Naive thymus-derived CD4-positive, alpha-beta T cell (primary cell): ENCODE data around the gene PEX14. TPM values are rescaled to one million over a fixed set of nuclear protein-coding genes. Genes with fewer than 3 reads are reported as not detected.

ENCODE experiments used
- ATAC-seq: fragments of 150-1000 bp; cut with Tn5 transposase; 2 replicates; pipeline ENCODE4 v1.10.0; 2021; ENCODE audit warnings: mild to moderate bottlenecking, moderate library complexity
- CTCF ChIA-PET: fragments of 350-600 bp; sonication (Branson Sonifier 250); formaldehyde crosslinking; loops from one replicate; lab custom pipeline; 2021; ENCODE audit warnings: antibody characterized with exemption; lab: Charles Lee
- POLR2A ChIA-PET: fragments of 350-600 bp; sonication (Branson Sonifier 250); formaldehyde crosslinking; loops from one replicate; lab custom pipeline; 2021; ENCODE audit warnings: antibody characterized with exemption, inconsistent platforms; lab: Charles Lee
- DNase-seq, 9 donors: peaks; one replicate each; pipeline versions ENCODE4 v3.0.0 to v3.0.0-alpha.2; 2020 to 2022; ENCODE audit warnings: mixed read lengths in 1 of 9
- H3K27ac ChIP-seq: one replicate; pipeline ENCODE4 v1.7.0; 2013; ENCODE audit warnings: mild to moderate bottlenecking, low read depth, low read length, moderate library complexity
- H3K27me3 ChIP-seq, 2 donors: one replicate each; pipeline ENCODE4 v1.7.0; 2013; ENCODE audit warnings: low read length in 2 of 2, mild to moderate bottlenecking in 2 of 2, moderate library complexity in 2 of 2; ENCODE audit not compliant: control insufficient read depth in 2 of 2, insufficient read depth in 2 of 2
- H3K36me3 ChIP-seq, 3 experiments: 1 replicate in 2 of 3; 2 replicates in 1 of 3; pipeline ENCODE4 v1.7.0; 2013; ENCODE audit warnings: low read length in 3 of 3, mild to moderate bottlenecking in 3 of 3, moderate library complexity in 1 of 3; ENCODE audit not compliant: insufficient read depth in 3 of 3, control insufficient read depth in 2 of 3
- H3K4me1 ChIP-seq, 2 donors: one replicate each; pipeline ENCODE4 v1.7.0; 2013; ENCODE audit warnings: low read length in 2 of 2, mild to moderate bottlenecking in 2 of 2, moderate library complexity in 1 of 2; ENCODE audit not compliant: control insufficient read depth in 2 of 2, insufficient read depth in 2 of 2
- H3K4me3 ChIP-seq: 2 replicates; pipeline ENCODE4 v1.7.0; 2013; ENCODE audit warnings: mild to moderate bottlenecking, low read length
- H3K9me3 ChIP-seq, 3 experiments: 1 replicate in 2 of 3; 2 replicates in 1 of 3; pipeline ENCODE4 v1.7.0; 2013; ENCODE audit warnings: low read length in 3 of 3; ENCODE audit not compliant: control insufficient read depth in 2 of 3
- H3K27ac Mint-ChIP-seq, 9 donors: one replicate each; pipeline ENCODE4 v1.8.0; 2020 to 2022; ENCODE audit warnings: mixed read lengths in 9 of 9, mild to moderate bottlenecking in 8 of 9, moderate library complexity in 5 of 9, inconsistent platforms in 2 of 9
- H3K27me3 Mint-ChIP-seq, 5 donors: one replicate each; pipeline ENCODE4 v1.8.0; 2021 to 2022; ENCODE audit warnings: mixed read lengths in 5 of 5, mild to moderate bottlenecking in 1 of 5
- H3K36me3 Mint-ChIP-seq, 5 donors: one replicate each; pipeline ENCODE4 v1.8.0; 2020 to 2022; ENCODE audit warnings: mixed read lengths in 5 of 5, mild to moderate bottlenecking in 3 of 5, inconsistent platforms in 1 of 5
- H3K4me1 Mint-ChIP-seq, 7 donors: one replicate each; pipeline ENCODE4 v1.8.0; 2020 to 2022; ENCODE audit warnings: mixed read lengths in 7 of 7, mild to moderate bottlenecking in 3 of 7, inconsistent platforms in 1 of 7
- H3K4me3 Mint-ChIP-seq, 10 donors: one replicate each; pipeline ENCODE4 v1.8.0; 2020 to 2022; ENCODE audit warnings: mild to moderate bottlenecking in 10 of 10, mixed read lengths in 10 of 10, moderate library complexity in 6 of 10, inconsistent platforms in 2 of 10
- H3K9me3 Mint-ChIP-seq, 11 donors: one replicate each; pipeline ENCODE4 v1.8.0; 2020 to 2022; ENCODE audit warnings: mixed read lengths in 11 of 11, mild to moderate bottlenecking in 4 of 11, inconsistent platforms in 1 of 11, moderate library complexity in 1 of 11
- intact Hi-C, 2 donors: fragments of 100-400 bp; cut with micrococcal nuclease; formaldehyde crosslinking; loops; one replicate each; pipeline ENCODE4 v1.15.1; 2023
- polyA plus RNA-seq, 2 donors: library from polyadenylated mRNA; unstranded; fragments of 300-500 nt; fragmentation: Illumina TruSeq; gene quantifications; one replicate each; pipeline ENCODE4 v1.2.3, GENCODE V29; 2021
- total RNA-seq, 6 experiments: library from RNA in 5 of 6; stranded (reverse) in 5 of 6; gene quantifications; 1 replicate in 5 of 6; 2 replicates in 1 of 6; pipeline ENCODE4 v1.2.3 and lab custom pipeline; 2021 to 2026

The PEX14 gene
- total and polyA plus RNA-seq, 7 experiments from 2014 or later: 3.6 to 27.8 (median 21.3) TPM

DNA sequence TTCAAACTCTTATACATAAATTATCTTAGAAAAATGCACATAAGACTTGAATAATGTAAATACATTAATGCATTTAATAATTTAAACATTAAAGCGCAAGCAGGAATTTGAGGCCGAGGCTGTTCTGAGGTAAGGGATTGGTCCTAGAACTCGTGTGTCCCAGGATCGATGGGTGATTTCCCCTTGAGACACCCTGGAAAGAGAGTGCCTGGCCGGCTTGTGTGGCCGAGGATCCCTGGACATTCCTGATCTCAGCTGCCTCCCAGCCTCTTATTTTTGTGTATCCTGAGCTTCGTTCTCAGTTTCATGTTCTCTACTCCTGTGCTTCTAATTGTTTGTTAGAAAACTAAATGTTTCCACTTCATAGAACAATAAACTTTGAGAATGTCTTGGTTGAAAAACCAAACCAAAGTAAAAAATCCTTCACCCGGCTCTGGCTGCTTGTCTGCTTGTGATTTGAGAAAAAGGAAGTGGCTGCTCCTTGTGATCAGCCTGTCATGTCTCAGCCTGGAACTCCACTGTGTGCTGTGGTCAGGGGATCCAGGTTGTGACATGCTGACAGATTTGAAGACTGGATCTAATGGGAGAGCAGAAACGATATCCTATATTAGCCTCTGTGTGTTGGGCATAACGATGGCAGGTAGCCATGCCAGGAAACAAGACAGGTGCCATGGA, 40.7 kb downstream of the PEX14 start:
- ATAC-seq (no peak), DNase-seq (peak in 1 of 9 donors; percentile 20)
- no peak overlapping the region for H3K27ac ChIP-seq
- CTCF ChIA-PET: interaction anchor here (2.4 kb wide), 1 partner anchor 20 kb away, joined by 12 read pairs; no protein-coding TSS in a partner anchor
- intact Hi-C loops: loop anchor here in 1 of 2 donors (10.0 kb wide), 1 partner anchor 119 kb away; no protein-coding TSS in a partner anchor
- peaks cover 55 to 71% of the 10 kb centered on the region in 2 donors for H3K4me1 ChIP-seq
- Mint-ChIP-seq H3K4me3 (peak overlapping the region; percentile 20 to 73 (median 50)), H3K36me3 (peaks cover 0 to 11% (median 7%) of the 10 kb centered on the region in 5 donors), H3K4me1 (peaks cover 57 to 87% (median 80%) of the 10 kb centered on the region in 7 donors), H3K27me3 (no peaks in the 10 kb centered on the region), H3K9me3 (no peaks in the 10 kb centered on the region), H3K27ac (peak overlapping the region; percentile 24 to 92 (median 49))
- no peaks in the 10 kb centered on the region for H3K9me3 ChIP-seq
- no peak overlapping the region for H3K4me3 ChIP-seq
- no peaks in the 10 kb centered on the region for H3K27me3 ChIP-seq
- POLR2A ChIA-PET: no interaction called here
- no peaks in the 10 kb centered on the region for H3K36me3 ChIP-seq

DNA sequence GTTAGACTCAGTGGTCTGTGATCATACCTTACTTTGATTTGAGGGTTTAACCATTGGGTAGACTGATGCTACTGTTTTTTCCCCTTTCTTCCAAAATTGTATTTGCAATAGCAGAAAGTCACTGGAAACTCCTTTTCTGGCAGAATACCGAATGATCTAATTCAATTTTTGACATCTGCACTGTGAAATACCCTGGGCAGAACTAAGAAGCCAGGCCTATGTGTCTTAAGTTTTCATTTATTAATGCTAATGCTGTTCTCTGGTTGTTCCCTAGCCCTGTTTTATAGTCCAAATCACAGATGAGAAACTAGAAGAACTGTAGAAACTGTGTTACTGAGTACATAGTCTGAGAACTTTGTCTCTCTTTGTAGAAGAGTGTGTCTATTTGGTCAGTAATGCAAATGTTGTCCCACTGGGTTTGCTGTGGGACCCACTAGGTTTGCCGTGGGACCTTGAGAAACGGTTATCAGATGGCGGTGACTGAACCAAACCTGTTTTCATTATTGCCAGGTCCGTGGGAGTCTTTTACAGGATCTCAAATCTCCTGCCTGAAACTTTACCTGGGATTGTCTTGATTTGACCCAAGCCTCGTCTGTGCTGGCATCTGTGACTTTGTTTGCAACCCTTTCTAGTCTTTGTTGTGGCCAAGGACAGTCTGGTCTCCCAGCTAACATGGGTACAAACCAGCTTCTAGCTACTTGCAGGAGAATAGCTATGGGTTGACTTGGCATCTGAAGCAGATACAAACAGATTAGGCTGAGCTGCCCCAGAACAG, 41.4 kb downstream of the PEX14 start:
- Histone ChIP-seq H3K27me3 (no peaks in the 10 kb centered on the region), H3K4me1 (peaks cover 51 to 67% of the 10 kb centered on the region in 2 donors), H3K9me3 (no peaks in the 10 kb centered on the region), H3K4me3 (no peak overlapping the region), H3K36me3 (no peaks in the 10 kb centered on the region), H3K27ac (no peak overlapping the region)
- DNase-seq: no peak
- no peaks in the 10 kb centered on the region for H3K9me3 Mint-ChIP-seq
- no peaks in the 10 kb centered on the region for H3K27me3 Mint-ChIP-seq
- H3K36me3 Mint-ChIP-seq: peaks cover 0 to 15% (median 9%) of the 10 kb centered on the region in 5 donors
- H3K4me3 Mint-ChIP-seq: peak overlapping the region in 9 of 10 donors; percentile 26 to 73 (median 51)
- intact Hi-C loops: loop anchor here in 1 of 2 donors (10.0 kb wide), 1 partner anchor 119 kb away; no protein-coding TSS in a partner anchor
- peak overlapping the region in 5 of 9 donors; percentile 38 to 92 (median 49) for H3K27ac Mint-ChIP-seq
- peaks cover 55 to 85% (median 76%) of the 10 kb centered on the region in 7 donors for H3K4me1 Mint-ChIP-seq
- CTCF ChIA-PET: interaction anchor here (0.6 to 1.1 kb wide), 2 partner anchors 9 to 86 kb away, joined by 4 to 5 read pairs; no protein-coding TSS in a partner anchor
- ATAC-seq: no peak
- POLR2A ChIA-PET: no interaction called here

DNA sequence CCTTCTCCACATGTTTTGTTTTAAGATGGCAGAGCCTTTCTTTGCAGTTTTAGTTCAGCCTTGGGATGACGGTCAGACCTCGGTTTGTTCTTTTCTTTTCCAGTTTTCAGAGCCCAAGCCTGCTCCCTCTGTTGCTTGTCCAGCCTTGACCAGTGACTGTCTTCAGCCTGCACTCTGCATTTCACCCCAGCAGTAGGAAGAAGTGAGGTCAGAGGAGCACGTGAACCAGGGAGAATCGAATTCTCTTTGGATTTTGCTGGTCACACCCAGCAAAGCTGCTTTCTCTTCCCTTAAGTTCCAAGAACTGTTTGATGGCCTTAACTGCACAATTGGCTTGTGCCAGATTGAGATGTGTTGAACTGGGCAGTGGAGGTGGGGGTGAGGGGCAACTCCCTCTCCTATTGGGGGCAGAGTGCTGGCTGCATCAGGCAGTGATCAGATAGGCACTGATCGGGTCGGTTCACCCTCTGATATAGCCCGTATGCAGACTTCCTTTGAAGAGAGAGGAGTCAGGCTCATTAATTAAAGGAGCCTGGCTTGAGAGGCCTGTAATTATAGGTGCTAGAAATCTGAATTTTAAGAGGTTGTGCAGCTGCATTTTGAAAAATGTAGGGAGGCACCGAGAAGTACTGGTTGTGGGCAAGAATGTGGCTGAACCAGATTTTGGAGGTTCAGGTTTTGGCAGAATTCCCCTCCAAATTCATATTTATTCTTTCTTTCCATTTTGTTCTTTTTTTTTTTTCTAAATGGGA, 42.4 kb downstream of the PEX14 start:
- Histone ChIP-seq H3K27me3 (no peaks in the 10 kb centered on the region), H3K27ac (no peak overlapping the region), H3K9me3 (no peaks in the 10 kb centered on the region), H3K4me3 (no peak overlapping the region), H3K36me3 (no peaks in the 10 kb centered on the region), H3K4me1 (peaks cover 42 to 58% of the 10 kb centered on the region in 2 donors)
- H3K4me1 Mint-ChIP-seq: peaks cover 49 to 85% (median 74%) of the 10 kb centered on the region in 7 donors
- peak overlapping the region in 3 of 10 donors; percentile 10 to 45 (median 21) for H3K4me3 Mint-ChIP-seq
- ATAC-seq: no peak
- DNase-seq: no peak
- H3K36me3 Mint-ChIP-seq: peaks cover 0 to 21% (median 9%) of the 10 kb centered on the region in 5 donors
- H3K27me3 Mint-ChIP-seq: no peaks in the 10 kb centered on the region
- H3K27ac Mint-ChIP-seq: peak overlapping the region in 4 of 9 donors; percentile 14 to 60 (median 36)
- CTCF ChIA-PET: interaction anchor here (0.6 to 1.1 kb wide), 2 partner anchors 10 to 87 kb away, joined by 4 to 5 read pairs; no protein-coding TSS in a partner anchor
- H3K9me3 Mint-ChIP-seq: no peaks in the 10 kb centered on the region
- POLR2A ChIA-PET: no interaction called here
- intact Hi-C loops: loop anchor here in 1 of 2 donors (10.0 kb wide), 1 partner anchor 118 kb away; no protein-coding TSS in a partner anchor

DNA sequence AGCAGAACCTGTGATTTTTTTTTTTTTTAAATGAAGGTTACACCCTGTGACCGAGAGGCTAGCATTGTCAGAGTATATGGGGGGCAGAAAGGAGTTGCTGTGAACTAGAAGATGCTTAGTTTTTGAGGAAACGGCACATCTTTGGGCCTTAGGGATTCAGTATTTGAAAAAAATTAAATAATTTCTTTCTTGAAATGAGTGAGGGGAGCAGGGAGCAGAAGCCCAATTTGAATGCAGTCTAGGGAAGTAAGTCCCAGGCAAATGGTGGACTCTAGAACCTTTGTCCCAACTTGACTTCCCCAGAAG, 42.9 kb downstream of the PEX14 start:
- no peak overlapping the region for H3K27ac ChIP-seq
- ATAC-seq: no peak
- H3K36me3 ChIP-seq: no peaks in the 10 kb centered on the region
- no peak overlapping the region for H3K4me3 ChIP-seq
- peaks cover 0 to 21% (median 8%) of the 10 kb centered on the region in 5 donors for H3K36me3 Mint-ChIP-seq
- POLR2A ChIA-PET: no interaction called here
- H3K4me3 Mint-ChIP-seq: no peak overlapping the region
- H3K27ac Mint-ChIP-seq: no peak overlapping the region
- H3K9me3 ChIP-seq: no peaks in the 10 kb centered on the region
- no peaks in the 10 kb centered on the region for H3K27me3 Mint-ChIP-seq
- H3K4me1 Mint-ChIP-seq: peaks cover 48 to 86% (median 75%) of the 10 kb centered on the region in 7 donors
- no peaks in the 10 kb centered on the region for H3K27me3 ChIP-seq
- intact Hi-C loops: loop anchor here in 1 of 2 donors (10.0 kb wide), 1 partner anchor 117 kb away; no protein-coding TSS in a partner anchor
- no peak for DNase-seq
- CTCF ChIA-PET: interaction anchor here (1.1 kb wide), 1 partner anchor 10 kb away, joined by 5 read pairs; no protein-coding TSS in a partner anchor
- H3K9me3 Mint-ChIP-seq: no peaks in the 10 kb centered on the region
- H3K4me1 ChIP-seq: peaks cover 37 to 52% of the 10 kb centered on the region in 2 donors

DNA sequence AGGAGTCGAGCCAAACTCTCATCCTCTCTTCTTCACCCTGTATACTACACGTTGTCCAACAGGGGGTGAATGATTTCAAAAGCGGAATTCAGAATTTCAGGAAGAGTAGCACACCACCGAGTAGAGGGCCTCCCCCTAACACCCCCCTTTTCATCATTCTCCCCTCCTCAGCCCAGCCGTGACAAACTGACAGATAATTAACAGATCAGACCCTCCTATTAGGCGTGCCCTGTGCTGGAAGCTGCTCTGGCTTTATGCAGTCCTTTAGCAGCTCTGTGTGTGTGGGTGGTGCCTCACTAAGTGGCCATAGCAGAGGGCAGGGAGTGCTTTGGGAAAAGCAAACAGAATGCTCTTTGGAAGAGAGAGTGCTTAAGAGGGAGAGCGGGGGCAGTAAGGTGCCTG, 44.3 kb downstream of the PEX14 start:
- Mint-ChIP-seq H3K4me1 (peaks cover 46 to 84% (median 69%) of the 10 kb centered on the region in 7 donors), H3K27ac (peak overlapping the region in 2 of 9 donors; percentile 19 to 57), H3K27me3 (no peaks in the 10 kb centered on the region), H3K9me3 (no peaks in the 10 kb centered on the region), H3K36me3 (peaks cover 0 to 23% (median 8%) of the 10 kb centered on the region in 5 donors), H3K4me3 (no peak overlapping the region)
- no peaks in the 10 kb centered on the region for H3K36me3 ChIP-seq
- no peak overlapping the region for H3K27ac ChIP-seq
- ATAC-seq (no peak), DNase-seq (no peak)
- no peaks in the 10 kb centered on the region for H3K27me3 ChIP-seq
- H3K4me1 ChIP-seq: peaks cover 26 to 39% of the 10 kb centered on the region in 2 donors
- POLR2A ChIA-PET: no interaction called here
- H3K4me3 ChIP-seq: no peak overlapping the region
- CTCF ChIA-PET: no interaction called here
- intact Hi-C loops: loop anchor here in 1 of 2 donors (10.0 kb wide), 1 partner anchor 116 kb away; no protein-coding TSS in a partner anchor
- no peaks in the 10 kb centered on the region for H3K9me3 ChIP-seq

DNA sequence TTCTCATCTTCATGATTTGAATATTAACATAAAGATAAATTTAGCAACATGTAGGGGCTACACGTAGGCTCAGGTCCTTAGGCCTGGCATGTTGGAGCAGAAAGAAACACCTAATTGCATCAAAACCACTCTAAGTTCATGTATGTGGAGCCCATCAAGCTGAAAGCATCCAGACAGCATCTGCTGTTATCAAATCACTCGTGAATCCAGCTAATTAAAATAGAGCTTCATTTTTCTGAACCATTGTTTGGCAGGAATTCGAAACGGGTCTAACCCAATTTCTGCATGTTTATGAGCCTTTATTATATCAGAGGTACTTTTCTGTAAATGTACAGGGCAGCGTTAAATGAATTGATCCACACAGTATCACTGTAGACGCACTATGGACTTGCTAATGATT, 45.7 kb downstream of the PEX14 start:
- no peak overlapping the region for H3K27ac ChIP-seq

More for the DNA sequence above, 45.7 kb downstream of the PEX14 start:
- peak overlapping the region in 1 of 9 donors; percentile 65 for H3K27ac Mint-ChIP-seq
- intact Hi-C loops: no loop called here
- ChIA-PET CTCF (interaction anchor here (0.7 to 1.2 kb wide), 2 partner anchors 46 to 181 kb away, joined by 3 read pairs; partner anchors contain the start of gene PEX14), POLR2A (no interaction called here)
- no peaks in the 10 kb centered on the region for H3K9me3 Mint-ChIP-seq
- Histone ChIP-seq H3K9me3 (no peaks in the 10 kb centered on the region), H3K4me1 (peaks cover 11 to 34% of the 10 kb centered on the region in 2 donors), H3K4me3 (no peak overlapping the region), H3K36me3 (no peaks in the 10 kb centered on the region), H3K27me3 (no peaks in the 10 kb centered on the region)
- DNase-seq (no peak), ATAC-seq (no peak)
- peaks cover 37 to 80% (median 64%) of the 10 kb centered on the region in 7 donors for H3K4me1 Mint-ChIP-seq
- H3K4me3 Mint-ChIP-seq: no peak overlapping the region
- H3K36me3 Mint-ChIP-seq: peaks cover 0 to 26% (median 7%) of the 10 kb centered on the region in 5 donors
- no peaks in the 10 kb centered on the region for H3K27me3 Mint-ChIP-seq
